Ishikawa (cell line): Measurements from ENCODE around the gene PARD3.

ENCODE experiments used
- CEBPB ChIP-seq: IDR thresholded peaks from 2 replicates; pipeline ENCODE4 v1.6.1; 2012
- CREB1 ChIP-seq: IDR thresholded peaks from 2 replicates; pipeline ENCODE4 v1.6.1; 2012; ENCODE audit warnings: low read depth
- EGR1 ChIP-seq: IDR thresholded peaks from 2 replicates; pipeline ENCODE4 v1.6.1; 2012
- EP300 ChIP-seq: IDR thresholded peaks from 2 replicates; pipeline ENCODE4 v1.6.1; 2012; ENCODE audit warnings: borderline replicate concordance
- FOXM1 ChIP-seq: IDR thresholded peaks from 2 replicates; pipeline ENCODE4 v1.6.1; 2012; ENCODE audit warnings: low read depth, borderline replicate concordance
- NFIC ChIP-seq: IDR thresholded peaks from 2 replicates; pipeline ENCODE4 v1.6.1; 2012
- RAD21 ChIP-seq: IDR thresholded peaks from 2 replicates; pipeline ENCODE4 v1.6.1; 2012; ENCODE audit warnings: low read depth
- TAF1 ChIP-seq: IDR thresholded peaks from 2 replicates; pipeline ENCODE4 v1.6.1; 2012; ENCODE audit warnings: low read depth, mild to moderate bottlenecking
- TCF12 ChIP-seq: IDR thresholded peaks from 2 replicates; pipeline ENCODE4 v1.6.1; 2012; ENCODE audit warnings: low read depth
- TEAD4 ChIP-seq: IDR thresholded peaks from 2 replicates; pipeline ENCODE4 v1.6.1; 2012
- YY1 ChIP-seq: IDR thresholded peaks from 2 replicates; pipeline ENCODE4 v1.6.1; 2012; ENCODE audit warnings: low read depth
- ZBTB7A ChIP-seq: IDR thresholded peaks from 2 replicates; pipeline ENCODE4 v1.6.1; 2012; ENCODE audit warnings: low read depth
- TF ChIP-seq, protein P1 (sequence below): IDR thresholded peaks from 2 replicates; pipeline ENCODE4 v1.6.1; 2012
- TF ChIP-seq, protein P2 (sequence below): IDR thresholded peaks from 2 replicates; pipeline ENCODE4 v1.6.1; 2012
- TF ChIP-seq, protein P3 (sequence below): IDR thresholded peaks from 2 replicates; pipeline ENCODE4 v1.6.1; 2012; ENCODE audit warnings: low read depth, mild to moderate bottlenecking

The PARD3 gene

DNA sequence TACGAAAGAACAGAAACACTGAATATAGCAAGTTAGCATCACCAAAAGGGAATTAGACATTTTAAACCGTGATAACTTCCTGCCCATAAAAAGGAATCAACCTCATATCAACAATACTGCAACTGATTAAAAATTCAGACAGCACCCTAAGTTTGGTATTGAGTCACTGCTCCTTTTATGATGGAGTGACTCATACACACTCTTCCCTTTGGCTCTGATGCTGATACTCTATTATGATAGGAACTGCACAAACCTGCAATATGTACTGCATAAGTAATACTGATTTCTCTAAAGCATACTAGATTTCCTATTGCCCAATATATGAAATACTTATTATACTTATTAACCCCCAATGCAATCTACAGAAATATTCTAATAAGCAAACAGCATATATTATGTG lies 118.7 kb downstream of the PARD3 start:
- TF ChIP-seq, protein P1, sequence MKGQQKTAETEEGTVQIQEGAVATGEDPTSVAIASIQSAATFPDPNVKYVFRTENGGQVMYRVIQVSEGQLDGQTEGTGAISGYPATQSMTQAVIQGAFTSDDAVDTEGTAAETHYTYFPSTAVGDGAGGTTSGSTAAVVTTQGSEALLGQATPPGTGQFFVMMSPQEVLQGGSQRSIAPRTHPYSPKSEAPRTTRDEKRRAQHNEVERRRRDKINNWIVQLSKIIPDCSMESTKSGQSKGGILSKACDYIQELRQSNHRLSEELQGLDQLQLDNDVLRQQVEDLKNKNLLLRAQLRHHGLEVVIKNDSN, result no peak
- TF ChIP-seq FOXM1 (no peak), EGR1 (no peak), CEBPB (no peak)

DNA sequence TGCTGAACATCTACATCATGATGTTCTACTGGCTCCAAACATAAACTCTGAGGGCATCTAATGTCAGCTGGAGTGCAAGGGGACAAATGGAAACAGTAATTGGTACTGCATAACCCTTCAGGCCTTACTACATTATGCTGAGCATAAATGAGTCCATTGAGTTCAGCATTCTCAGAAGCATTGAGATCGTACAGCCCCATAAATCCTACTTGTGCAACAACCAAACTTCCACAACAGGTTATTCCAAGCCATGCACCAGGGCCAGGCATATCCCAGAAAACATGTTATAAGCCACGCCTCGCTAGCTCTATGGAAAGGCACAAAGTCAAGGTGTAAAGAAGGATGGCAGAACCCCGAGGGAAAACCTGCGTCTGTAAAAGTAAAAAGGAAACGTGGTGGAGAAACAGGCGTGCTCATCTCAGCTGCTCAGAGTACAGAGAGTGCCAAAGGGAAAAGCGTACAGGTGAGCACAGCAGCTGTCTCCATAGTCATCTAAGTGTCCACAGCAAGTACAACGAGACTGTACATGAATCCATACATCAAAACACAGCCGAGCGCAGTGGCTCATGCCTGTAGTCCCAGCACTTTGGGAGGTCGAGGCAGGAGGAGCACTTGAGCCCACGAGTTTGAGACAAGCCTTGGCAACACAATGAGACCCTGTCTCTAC lies 124.6 kb downstream of the PARD3 start:
- no peak for TF ChIP-seq TEAD4
- no peak for TF ChIP-seq EGR1
- TF ChIP-seq ZBTB7A, result no peak
- no peak for TF ChIP-seq CREB1
- no peak for TF ChIP-seq NFIC
- TF ChIP-seq TCF12, result no peak
- no peak for TF ChIP-seq FOXM1
- no peak for TF ChIP-seq RAD21
- TF ChIP-seq, protein P1, result no peak
- TF ChIP-seq TAF1, result no peak
- TF ChIP-seq YY1, result no peak
- TF ChIP-seq, protein P2, sequence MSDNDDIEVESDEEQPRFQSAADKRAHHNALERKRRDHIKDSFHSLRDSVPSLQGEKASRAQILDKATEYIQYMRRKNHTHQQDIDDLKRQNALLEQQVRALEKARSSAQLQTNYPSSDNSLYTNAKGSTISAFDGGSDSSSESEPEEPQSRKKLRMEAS, result no peak
- TF ChIP-seq EP300, result no peak
- no peak for TF ChIP-seq CEBPB
- TF ChIP-seq, protein P3, sequence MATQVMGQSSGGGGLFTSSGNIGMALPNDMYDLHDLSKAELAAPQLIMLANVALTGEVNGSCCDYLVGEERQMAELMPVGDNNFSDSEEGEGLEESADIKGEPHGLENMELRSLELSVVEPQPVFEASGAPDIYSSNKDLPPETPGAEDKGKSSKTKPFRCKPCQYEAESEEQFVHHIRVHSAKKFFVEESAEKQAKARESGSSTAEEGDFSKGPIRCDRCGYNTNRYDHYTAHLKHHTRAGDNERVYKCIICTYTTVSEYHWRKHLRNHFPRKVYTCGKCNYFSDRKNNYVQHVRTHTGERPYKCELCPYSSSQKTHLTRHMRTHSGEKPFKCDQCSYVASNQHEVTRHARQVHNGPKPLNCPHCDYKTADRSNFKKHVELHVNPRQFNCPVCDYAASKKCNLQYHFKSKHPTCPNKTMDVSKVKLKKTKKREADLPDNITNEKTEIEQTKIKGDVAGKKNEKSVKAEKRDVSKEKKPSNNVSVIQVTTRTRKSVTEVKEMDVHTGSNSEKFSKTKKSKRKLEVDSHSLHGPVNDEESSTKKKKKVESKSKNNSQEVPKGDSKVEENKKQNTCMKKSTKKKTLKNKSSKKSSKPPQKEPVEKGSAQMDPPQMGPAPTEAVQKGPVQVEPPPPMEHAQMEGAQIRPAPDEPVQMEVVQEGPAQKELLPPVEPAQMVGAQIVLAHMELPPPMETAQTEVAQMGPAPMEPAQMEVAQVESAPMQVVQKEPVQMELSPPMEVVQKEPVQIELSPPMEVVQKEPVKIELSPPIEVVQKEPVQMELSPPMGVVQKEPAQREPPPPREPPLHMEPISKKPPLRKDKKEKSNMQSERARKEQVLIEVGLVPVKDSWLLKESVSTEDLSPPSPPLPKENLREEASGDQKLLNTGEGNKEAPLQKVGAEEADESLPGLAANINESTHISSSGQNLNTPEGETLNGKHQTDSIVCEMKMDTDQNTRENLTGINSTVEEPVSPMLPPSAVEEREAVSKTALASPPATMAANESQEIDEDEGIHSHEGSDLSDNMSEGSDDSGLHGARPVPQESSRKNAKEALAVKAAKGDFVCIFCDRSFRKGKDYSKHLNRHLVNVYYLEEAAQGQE, result no peak

DNA sequence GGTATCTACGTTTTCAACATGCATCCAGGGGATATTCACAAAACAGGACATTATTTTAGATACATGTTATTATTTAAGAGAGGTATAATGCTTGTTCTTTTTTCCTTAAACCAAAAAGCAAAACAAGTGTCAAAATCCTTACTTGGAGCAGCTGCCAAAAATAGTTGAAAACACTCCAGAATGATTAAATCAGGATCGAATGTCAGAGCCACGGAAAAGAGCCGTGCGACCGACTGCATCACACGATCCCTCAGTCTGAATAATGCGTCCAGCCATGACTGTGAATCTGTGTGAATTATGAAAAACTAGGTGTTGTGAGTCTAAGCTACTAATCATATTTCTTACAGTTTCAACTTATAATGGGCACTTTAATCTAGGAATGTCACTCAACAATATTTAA lies 126.0 kb downstream of the PARD3 start:
- peak; percentile 27; the same call in 1 of the 2 replicates for TF ChIP-seq EP300
- TF ChIP-seq NFIC, result peak; percentile 81
- no peak for TF ChIP-seq TAF1
- no peak for TF ChIP-seq TCF12
- no peak for TF ChIP-seq ZBTB7A
- no peak for TF ChIP-seq FOXM1
- TF ChIP-seq, protein P2, result no peak

DNA sequence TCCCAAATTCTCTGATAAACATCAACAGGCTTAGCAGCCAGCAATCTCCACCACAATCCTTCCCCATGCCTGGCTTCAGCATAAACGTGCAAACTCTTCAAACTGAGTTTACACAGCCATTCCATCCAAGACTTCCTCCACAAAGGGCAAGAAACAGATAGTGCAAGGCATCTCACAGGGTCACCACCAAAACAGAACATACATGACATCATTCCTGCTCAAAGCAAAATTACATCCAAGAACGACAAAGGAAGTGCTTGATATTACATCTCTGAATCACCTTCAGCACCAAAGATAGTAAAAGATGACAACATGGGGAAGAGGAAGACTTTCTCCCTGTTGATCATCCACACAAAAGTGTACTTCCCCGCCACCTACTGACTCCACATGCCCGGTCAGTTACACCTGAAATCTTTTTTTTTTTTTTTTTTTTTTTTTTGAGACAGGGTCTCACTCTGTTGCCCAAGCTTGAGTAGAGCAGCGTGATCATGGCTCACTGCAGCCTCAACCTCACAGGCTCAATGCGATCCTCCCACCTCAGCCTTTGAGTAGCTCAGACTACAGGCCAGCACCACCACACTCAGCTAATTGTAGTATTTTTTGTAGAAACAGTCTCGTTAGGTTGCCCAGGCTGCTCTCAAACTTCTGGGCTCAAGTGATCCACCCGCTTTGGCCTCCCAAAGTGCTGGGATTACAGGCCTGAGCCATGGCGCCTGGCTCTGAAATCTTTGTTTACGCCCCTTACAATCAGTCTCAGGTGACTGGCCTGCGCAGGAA lies 127.5 kb downstream of the PARD3 start:
- TF ChIP-seq TCF12, result no peak
- TF ChIP-seq NFIC, result no peak
- no peak for TF ChIP-seq EGR1

DNA sequence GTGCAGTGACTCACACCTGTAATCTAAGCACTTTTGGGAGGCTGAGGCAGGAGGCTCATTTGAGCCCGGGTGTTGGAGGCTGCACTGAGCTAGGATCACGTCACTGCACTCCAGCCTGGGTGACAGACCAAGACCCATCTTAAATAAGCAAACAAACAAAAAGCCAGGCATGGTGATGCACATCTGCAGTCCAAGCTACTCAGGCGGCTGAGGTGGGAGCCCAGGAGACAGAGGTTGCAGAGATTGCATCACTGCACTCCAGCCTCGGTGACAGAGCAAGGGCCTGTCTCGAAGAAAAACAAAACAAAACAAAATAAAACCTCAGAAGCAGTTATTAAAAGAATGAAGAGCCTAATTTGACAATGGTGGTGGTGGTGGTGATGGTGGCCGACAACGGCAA lies 132.5 kb downstream of the PARD3 start:
- no peak for TF ChIP-seq ZBTB7A
- TF ChIP-seq CEBPB, result no peak
- TF ChIP-seq YY1, result no peak
- no peak for TF ChIP-seq RAD21
- TF ChIP-seq TCF12, result no peak
- TF ChIP-seq CREB1, result no peak
- no peak for TF ChIP-seq TAF1
- TF ChIP-seq, protein P2, result no peak
- no peak for TF ChIP-seq FOXM1
- TF ChIP-seq EGR1, result no peak
- no peak for TF ChIP-seq EP300
- TF ChIP-seq NFIC, result no peak
- TF ChIP-seq TEAD4, result no peak
- TF ChIP-seq, protein P3, result no peak
- TF ChIP-seq, protein P1, result no peak
